Prostate gland (tissue), 2 donors: ENCODE measurements around the gene RCN2.

ENCODE experiments used
- CTCF ChIP-seq, 4 experiments: fragments of 200-600 bp in 2 of 4; fragments of 450-650 bp in 2 of 4; sonication (generic) in 2 of 4; IDR thresholded peaks; 1 replicate in 3 of 4; 2 replicates in 1 of 4; pipeline ENCODE4 v1.5.1; 2016 to 2019; ENCODE audit warnings: antibody characterized with exemption in 4 of 4, mild to moderate bottlenecking in 2 of 4, moderate library complexity in 2 of 4
- POLR2A ChIP-seq: fragments of 450-650 bp; IDR thresholded peaks from one replicate; pipeline ENCODE4 v1.6.1; 2016; ENCODE audit warnings: antibody characterized with exemption, mild to moderate bottlenecking
- POLR2AphosphoS5 ChIP-seq: sonication (generic); formaldehyde crosslinking; IDR thresholded peaks from one replicate; pipeline ENCODE4 v1.6.1; 2017; ENCODE audit warnings: antibody characterized with exemption

- TF ChIP-seq POLR2A (no peak), CTCF (IDR thresholded peaks at IDR 0.05) (no peak), POLR2AphosphoS5 (no peak)
These were observed 61.7 kb downstream of the RCN2 start for GRCh38 chr15:76993114-76993725.
